Renal cortex interstitium (tissue), 15 donors: ENCODE results near the gene TIMM17B. TPM values are rescaled to one million over a fixed set of nuclear protein-coding genes. Genes with fewer than 3 reads are reported as not detected.

Experiments used
- DNase-seq, 11 donors: peaks; one replicate each; pipeline ENCODE4 v3.0.0-alpha.2; 2013; ENCODE audit warnings: low read depth in 9 of 11, low spot score in 4 of 11; ENCODE audit errors: extremely low read depth in 1 of 11
- long read RNA-seq, 16 experiments: transcript quantifications; one replicate each; lab custom pipeline, GENCODE V29; 2026
- polyA plus RNA-seq, 3 donors: library from polyadenylated mRNA; unstranded; fragments of 120-200 nt; gene quantifications; one replicate each; pipeline ENCODE4 v1.2.1, GENCODE V29; 2013; ENCODE audit not compliant: insufficient read length in 3 of 3

TIMM17B gene
- polyA plus RNA-seq: 10 to 100 TPM; 33.6 to 46.5 (median 44.3) TPM
- long read RNA-seq, donor 1, partial matches to known transcripts: 54 of 58 reads
- long read RNA-seq, donor 1, other reads (novel, unspliced or antisense): 0 of 58 reads
- long read RNA-seq, donor 2, partial matches to known transcripts: 52 of 53 reads
- long read RNA-seq, donor 2, other reads (novel, unspliced or antisense): 0 of 53 reads
- long read RNA-seq, donor 3, transcript TIMM17B-204 (7 exons, 964 nt): major isoform, 6 of 79 reads
- long read RNA-seq, donor 3, partial matches to known transcripts: 72 of 79 reads
- long read RNA-seq, donor 3, other reads (novel, unspliced or antisense): 0 of 79 reads
- long read RNA-seq, donor 4, partial matches to known transcripts: 98 of 160 reads
- long read RNA-seq, donor 4, other reads (novel, unspliced or antisense): 57 of 160 reads
- long read RNA-seq, donor 5, partial matches to known transcripts: 71 of 75 reads
- long read RNA-seq, donor 5, other reads (novel, unspliced or antisense): 0 of 75 reads
- long read RNA-seq, donor 6, partial matches to known transcripts: 86 of 122 reads
- long read RNA-seq, donor 6, other reads (novel, unspliced or antisense): 34 of 122 reads
- long read RNA-seq, donor 7, transcript TIMM17B-204 (7 exons, 964 nt): major isoform, 7 of 69 reads
- long read RNA-seq, donor 7, partial matches to known transcripts: 62 of 69 reads
- long read RNA-seq, donor 7, other reads (novel, unspliced or antisense): 0 of 69 reads
- long read RNA-seq, donor 8, partial matches to known transcripts: 246 of 302 reads
- long read RNA-seq, donor 8, other reads (novel, unspliced or antisense): 50 of 302 reads
- long read RNA-seq, donor 9, partial matches to known transcripts: 70 of 109 reads
- long read RNA-seq, donor 9, other reads (novel, unspliced or antisense): 37 of 109 reads
- long read RNA-seq, donor 10, partial matches to known transcripts: 62 of 65 reads
- long read RNA-seq, donor 10, other reads (novel, unspliced or antisense): 0 of 65 reads
- long read RNA-seq, donor 11, partial matches to known transcripts: 32 of 36 reads
- long read RNA-seq, donor 11, other reads (novel, unspliced or antisense): 0 of 36 reads
- long read RNA-seq, donor 12, partial matches to known transcripts: 44 of 45 reads
- long read RNA-seq, donor 12, other reads (novel, unspliced or antisense): 0 of 45 reads
- long read RNA-seq, donor 13, transcript TIMM17B-204 (7 exons, 964 nt): major isoform, 5 of 281 reads
- long read RNA-seq, donor 13, partial matches to known transcripts: 216 of 281 reads
- long read RNA-seq, donor 13, other reads (novel, unspliced or antisense): 59 of 281 reads
- long read RNA-seq, donor 14, partial matches to known transcripts: 56 of 61 reads
- long read RNA-seq, donor 14, other reads (novel, unspliced or antisense): 0 of 61 reads
- long read RNA-seq, donor 15, partial matches to known transcripts: 9 of 10 reads
- long read RNA-seq, donor 15, other reads (novel, unspliced or antisense): 0 of 10 reads
- long read RNA-seq, donor 16, transcript TIMM17B-204 (7 exons, 964 nt): major isoform, 6 of 408 reads
- long read RNA-seq, donor 16, partial matches to known transcripts: 236 of 408 reads
- long read RNA-seq, donor 16, other reads (novel, unspliced or antisense): 164 of 408 reads

DNA sequence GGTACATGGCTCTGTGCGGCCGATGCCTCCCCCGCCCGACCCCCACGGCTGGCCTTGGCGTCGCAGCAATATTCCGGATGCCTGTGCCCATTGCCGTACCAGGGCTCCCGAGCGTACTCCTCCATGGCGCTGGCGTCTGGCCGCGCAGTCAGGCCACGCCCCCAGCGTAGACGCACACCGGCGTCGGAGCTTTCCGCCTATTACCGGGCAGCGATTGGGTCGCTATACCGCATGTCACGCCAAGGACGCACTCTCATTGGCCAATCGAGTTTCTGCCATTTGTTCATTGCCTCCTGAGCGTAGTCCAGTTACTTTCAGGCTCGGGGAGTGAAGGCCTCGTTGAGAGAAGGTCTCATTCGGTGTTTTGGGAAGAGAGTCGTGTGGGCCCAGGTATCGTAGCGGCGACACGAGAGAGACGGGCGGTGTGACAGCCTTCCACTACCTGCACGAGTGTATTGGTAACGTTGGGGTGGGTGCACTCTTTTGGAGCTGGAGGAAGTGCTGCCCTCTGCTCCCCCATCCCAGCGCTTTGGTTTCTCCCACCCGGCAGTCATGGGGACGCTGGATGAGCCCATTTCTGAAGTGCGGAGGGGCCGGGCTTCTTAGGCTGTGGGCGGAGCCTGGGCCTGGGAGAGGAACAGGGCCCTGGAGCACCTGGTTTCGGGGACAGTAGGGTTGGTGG lies at the start of gene TIMM17B, which contains the start of gene PQBP1:
Gene TIMM17B, minus strand, starts transcription at position 144 of the 682 bp plus-strand sequence. Its CDS starts 19 bp downstream, at position 125.
Gene PQBP1, plus strand, starts transcription at position 306 of the 682 bp plus-strand sequence. CDS start 580 bp downstream, outside the sequence.
- peak in 10 of 11 donors; percentile 78 to 93 (median 84) for DNase-seq

DNA sequence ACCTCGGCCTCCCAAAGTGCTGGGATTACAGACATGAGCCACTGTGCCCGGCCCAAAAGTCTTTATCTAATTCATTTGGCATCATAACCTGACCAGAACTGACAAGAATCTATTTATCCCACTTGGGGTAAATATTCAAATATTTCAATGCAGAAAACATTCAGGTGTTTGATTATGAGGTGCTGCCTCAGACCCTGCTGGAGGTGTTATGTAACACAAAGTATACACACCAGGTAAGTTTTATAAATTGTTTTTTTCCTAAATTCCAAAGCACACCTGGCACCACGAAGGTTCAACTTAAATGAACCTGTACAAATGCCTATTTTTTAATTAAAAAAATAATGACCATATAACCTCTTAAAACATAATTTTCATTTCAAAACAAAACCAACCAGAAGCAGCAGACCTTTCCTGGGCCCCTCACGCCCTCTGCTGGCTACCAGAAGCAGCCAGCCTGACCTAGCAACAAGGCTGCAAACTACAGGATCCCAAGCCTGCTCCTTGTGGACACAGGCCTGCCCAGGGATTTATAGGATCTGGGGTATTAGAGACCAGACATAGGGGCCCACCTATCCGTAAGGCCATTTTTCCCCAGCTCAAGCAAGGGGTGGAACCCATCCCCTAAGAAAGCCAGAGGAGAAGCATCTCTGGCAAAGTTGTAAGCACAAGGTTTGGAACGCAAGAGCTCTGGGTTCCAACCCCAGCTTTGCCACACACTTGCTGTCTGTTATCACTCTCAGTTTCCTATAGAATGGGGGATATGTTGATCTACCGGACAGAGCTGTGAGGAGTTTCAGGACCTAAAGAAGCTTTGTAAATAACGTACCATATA lies 48.2 kb upstream of the TIMM17B start:
- DNase-seq: peak in 1 of 11 donors; percentile 7

- no peak for DNase-seq
Measured at GRCh38 chrX:48942895-48943294, 45.3 kb upstream of the TIMM17B start.

DNA sequence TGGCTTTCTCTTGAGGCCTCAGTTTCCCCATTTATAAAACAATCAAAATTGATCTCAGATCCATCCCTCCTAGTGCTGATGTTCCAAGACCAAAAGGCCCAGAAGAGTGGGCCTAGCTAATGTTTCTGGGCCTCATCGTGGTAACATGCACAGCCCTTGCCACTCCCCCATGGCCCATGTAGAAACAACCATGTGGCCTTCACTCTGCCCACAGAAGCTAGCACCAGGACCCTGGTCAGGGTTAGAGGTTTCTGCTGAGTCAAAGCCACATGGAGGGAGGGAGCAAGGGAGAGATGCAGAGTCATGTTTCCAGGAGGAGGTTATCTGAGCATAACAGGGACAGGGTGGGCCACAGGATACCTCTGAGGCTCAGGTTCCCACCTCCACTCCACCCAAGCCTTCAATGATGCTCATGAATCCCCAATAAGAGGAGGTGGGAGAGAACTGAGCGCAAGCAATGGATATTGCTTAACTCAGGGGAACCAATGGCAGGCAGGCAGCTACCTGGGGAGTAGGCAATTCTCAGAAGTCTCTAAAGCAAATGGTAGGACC lies 42.9 kb upstream of the TIMM17B start:
- no peak for DNase-seq

DNA sequence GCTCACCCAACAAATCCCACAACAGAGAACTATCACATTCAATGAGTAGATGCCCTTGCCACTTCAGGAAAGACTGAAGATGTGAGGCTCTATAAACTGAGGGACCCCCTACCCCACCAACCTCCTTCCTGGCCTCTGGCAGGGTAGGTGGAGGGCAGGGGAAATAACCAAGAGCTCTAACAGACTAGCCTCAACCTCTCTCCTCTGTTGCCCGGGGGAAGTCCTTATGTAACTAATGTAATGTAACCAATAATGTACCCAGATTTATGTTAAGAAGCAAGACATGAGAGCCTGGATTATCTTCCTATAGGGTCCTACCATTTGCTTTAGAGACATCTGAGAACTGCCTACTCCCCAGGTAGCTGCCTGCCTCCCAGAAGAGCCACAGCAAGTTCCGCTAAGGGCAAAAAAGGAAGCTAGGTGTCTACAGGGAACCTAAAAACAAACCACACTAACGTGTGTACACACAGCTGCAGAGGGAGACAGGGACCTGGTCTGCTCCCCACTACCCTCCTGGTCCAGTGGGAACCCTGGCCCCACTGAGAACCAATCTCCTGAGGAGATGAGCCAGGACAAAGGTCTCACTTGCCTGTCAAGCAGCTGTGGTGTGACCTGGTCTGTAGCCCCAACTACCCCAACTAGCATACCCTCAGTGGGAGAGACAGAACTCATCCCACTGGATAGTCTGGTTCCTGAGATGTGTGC lies 42.1 kb upstream of the TIMM17B start:
- DNase-seq: no peak

GRCh38 chrX:48938721-48939425 lies 41.3 kb upstream of the TIMM17B start:
- no peak for DNase-seq

- no peak for DNase-seq
Measured at GRCh38 chrX:48937054-48937907, 39.7 kb upstream of the TIMM17B start.

GRCh38 chrX:48936429-48937053 lies 39.0 kb upstream of the TIMM17B start:
- DNase-seq: no peak

DNA sequence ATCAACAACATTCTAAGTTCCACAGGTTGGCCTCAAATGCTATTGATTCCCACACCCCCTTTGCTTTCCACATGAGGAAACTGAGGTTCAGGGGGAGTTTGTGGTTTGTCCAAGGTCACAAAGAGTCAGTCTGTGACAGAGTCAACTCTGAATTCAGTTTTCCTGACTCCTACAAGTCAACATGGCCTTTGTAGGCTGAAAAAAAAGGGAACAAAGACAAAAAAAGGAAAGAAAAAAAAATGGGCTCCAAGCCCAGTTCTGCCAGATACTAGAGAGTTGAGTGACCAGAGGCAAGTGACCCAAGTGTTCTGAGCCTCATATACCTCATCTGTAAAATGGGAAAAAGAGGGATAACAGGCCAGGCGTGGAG lies 37.7 kb upstream of the TIMM17B start:
- no peak for DNase-seq

- DNase-seq: no peak
Measured at GRCh38 chrX:48934581-48935300, 37.2 kb upstream of the TIMM17B start.

DNA sequence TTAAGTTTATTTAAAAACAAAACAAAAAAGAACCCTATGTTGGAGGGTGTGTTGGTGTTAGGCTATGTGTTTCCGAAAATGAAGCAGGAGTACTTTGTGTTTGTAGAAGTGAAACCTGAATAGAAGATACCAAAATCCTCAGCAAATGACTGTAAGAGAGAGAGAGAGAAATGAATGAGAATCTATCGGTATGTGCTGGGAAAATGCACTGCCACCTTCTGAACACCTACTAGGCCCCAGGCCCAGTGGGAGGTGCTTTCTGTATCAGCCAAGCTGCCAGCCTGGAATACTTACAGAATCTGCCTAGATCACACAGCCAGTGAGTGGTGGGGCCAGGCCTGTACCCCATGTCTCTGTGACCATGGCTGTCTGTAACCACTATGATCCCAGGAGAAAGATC lies 36.2 kb upstream of the TIMM17B start:
- no peak for DNase-seq

DNA sequence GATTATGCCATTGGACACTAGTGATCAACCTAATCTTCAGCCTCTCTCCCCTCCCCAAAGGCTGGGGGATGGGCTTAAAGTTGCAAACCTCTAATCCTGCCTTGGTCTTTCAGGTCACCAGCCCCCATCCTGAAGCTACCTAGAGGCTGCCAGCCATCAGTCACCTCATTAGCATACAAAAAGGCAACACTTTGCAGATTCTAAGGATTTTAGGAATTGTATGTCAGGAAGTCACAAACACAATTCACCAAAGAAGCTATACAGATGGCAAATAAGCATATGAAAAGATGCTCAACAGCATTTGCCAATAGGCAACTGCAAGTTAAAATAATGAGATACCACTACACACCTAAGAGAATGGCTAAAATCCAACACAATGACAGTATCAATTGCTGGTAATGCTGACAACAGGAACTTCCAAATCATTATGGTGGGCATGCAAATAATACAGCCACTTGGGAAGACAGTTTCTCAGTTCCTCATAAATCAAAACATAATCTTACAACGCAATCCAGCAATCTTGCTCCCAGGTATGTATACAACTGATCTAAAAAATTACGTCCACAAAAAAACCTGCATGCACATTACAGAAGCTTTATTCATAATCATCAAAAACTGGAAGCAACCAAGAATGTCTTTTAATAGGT lies 30.3 kb upstream of the TIMM17B start:
- no peak for DNase-seq

- DNase-seq: no peak
Measured at GRCh38 chrX:48927123-48927522, 29.6 kb upstream of the TIMM17B start.
